ENCODE measurements around the gene AARSD1. TPM values are rescaled to one million over a fixed set of nuclear protein-coding genes. Genes with fewer than 3 reads are reported as not detected.

AARSD1 gene
- total and polyA plus RNA-seq, 2 donors (not counting 1 experiment from before 2014, with no cell fraction given) = 17.7 to 37.3 TPM

DNA sequence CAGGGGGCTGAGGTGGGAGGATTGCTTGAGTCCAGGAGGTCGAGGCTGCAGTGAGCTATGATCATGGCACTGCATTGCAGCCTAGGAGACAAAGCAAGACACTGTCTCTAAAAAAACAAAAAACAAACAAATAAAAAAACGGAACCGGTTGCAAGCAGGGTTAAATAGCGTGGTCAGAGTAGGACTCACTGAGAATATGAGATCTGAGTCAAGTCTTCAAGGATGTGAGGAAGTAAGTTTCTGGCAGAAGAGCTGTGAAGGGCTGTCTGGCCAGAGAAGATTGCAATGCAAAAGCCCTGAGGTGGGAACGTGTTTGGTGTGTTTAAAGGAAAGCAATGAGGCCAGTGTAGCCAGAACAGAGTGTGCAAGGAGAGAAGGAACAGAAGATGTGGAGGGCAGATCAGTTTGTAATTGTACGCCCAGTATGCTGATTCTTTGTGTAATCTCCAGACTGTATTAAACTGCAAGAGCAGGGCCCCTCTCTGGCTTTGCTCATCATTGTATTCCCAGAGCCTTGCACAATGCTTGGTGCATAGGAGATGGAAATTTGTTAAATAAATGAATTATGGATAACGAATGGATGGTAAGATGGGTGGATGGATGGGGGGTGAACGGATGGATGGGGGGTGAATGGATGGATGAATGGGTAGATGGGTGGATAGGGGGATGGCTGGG lies 57.3 kb downstream of the AARSD1 start:
- Histone ChIP-seq H4K20me1 (ENCODE audit: control insufficient read depth, extremely low read depth, insufficient read depth, low read length) (no peaks in the 10 kb centered on the region), H3K4me1 (ENCODE audit: control insufficient read depth, extremely low read depth, insufficient read depth, low read length) (no peaks in the 10 kb centered on the region), H3K27ac (ENCODE audit: insufficient read depth, low read length) (no peak overlapping the region), H3K4me3 (replicated peaks in 1 of 4; ENCODE audit: control extremely low read depth in 1 of 4, insufficient read depth in 1 of 4, low read depth in 3 of 4, low read length in 4 of 4) (no peak overlapping the region), H3K9me3 (ENCODE audit: control insufficient read depth, insufficient read depth, low read depth, low read length) (no peaks in the 10 kb centered on the region), H3K4me2 (ENCODE audit: extremely low read depth, insufficient read depth, low read length) (no peak overlapping the region), H3K9ac (ENCODE audit: insufficient read depth, low read length) (no peak overlapping the region), H3K27me3 (ENCODE audit: control insufficient read depth, insufficient read depth, low read length) (peaks cover 6% of the 10 kb centered on the region), H2AFZ (ENCODE audit: low read length) (no peak overlapping the region), H3K79me2 (ENCODE audit: control insufficient read depth, insufficient read depth, low read length) (no peaks in the 10 kb centered on the region), H3K36me3 (ENCODE audit: control insufficient read depth, insufficient read depth, low read length) (no peaks in the 10 kb centered on the region)
- no peak for TF ChIP-seq EZH2 (IDR thresholded peaks at IDR 0.05; ENCODE audit: low read length, missing control alignments)
- TF ChIP-seq, protein P1, sequence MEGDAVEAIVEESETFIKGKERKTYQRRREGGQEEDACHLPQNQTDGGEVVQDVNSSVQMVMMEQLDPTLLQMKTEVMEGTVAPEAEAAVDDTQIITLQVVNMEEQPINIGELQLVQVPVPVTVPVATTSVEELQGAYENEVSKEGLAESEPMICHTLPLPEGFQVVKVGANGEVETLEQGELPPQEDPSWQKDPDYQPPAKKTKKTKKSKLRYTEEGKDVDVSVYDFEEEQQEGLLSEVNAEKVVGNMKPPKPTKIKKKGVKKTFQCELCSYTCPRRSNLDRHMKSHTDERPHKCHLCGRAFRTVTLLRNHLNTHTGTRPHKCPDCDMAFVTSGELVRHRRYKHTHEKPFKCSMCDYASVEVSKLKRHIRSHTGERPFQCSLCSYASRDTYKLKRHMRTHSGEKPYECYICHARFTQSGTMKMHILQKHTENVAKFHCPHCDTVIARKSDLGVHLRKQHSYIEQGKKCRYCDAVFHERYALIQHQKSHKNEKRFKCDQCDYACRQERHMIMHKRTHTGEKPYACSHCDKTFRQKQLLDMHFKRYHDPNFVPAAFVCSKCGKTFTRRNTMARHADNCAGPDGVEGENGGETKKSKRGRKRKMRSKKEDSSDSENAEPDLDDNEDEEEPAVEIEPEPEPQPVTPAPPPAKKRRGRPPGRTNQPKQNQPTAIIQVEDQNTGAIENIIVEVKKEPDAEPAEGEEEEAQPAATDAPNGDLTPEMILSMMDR (conservative IDR thresholded peaks at IDR 0.05 in 1 of 2, IDR thresholded peaks at IDR 0.05 in 1 of 2; ENCODE audit: low read depth in 1 of 2, low read length in 2 of 2) = no peak
- no peak for DNase-seq (ENCODE audit: low read depth in 2 of 2)

DNA sequence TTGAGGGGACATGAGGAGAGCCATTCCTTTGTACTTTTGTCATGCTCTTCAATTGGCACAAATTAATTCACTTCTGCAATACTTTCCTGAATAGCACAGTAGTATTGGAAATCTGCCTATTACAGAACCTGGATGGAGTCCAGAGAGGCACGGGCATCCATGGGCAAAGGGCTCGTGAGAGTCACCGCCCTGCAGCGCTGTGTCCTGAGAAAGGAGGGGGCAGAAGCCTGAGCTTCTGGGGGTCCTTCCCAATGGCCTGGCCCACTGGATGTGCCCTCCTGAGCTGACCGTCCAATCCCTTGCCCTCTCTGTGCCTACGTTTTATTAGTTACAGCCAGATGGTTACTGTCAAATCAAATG lies 60.2 kb downstream of the AARSD1 start:
- H3K27me3 ChIP-seq (ENCODE audit: control insufficient read depth, insufficient read depth, low read length) = peaks cover 4% of the 10 kb centered on the region
- no peak overlapping the region for H3K4me2 ChIP-seq (ENCODE audit: extremely low read depth, insufficient read depth, low read length)
- H3K9ac ChIP-seq (ENCODE audit: insufficient read depth, low read length) = no peak overlapping the region
- H2AFZ ChIP-seq (ENCODE audit: low read length) = no peak overlapping the region
- no peaks in the 10 kb centered on the region for H3K9me3 ChIP-seq (ENCODE audit: control insufficient read depth, insufficient read depth, low read depth, low read length)
- TF ChIP-seq, protein P1 (conservative IDR thresholded peaks at IDR 0.05 in 1 of 2, IDR thresholded peaks at IDR 0.05 in 1 of 2; ENCODE audit: low read depth in 1 of 2, low read length in 2 of 2) = no peak
- TF ChIP-seq EZH2 (IDR thresholded peaks at IDR 0.05; ENCODE audit: low read length, missing control alignments) = no peak
- no peak for DNase-seq (ENCODE audit: low read depth in 2 of 2)
- H3K79me2 ChIP-seq (ENCODE audit: control insufficient read depth, insufficient read depth, low read length) = no peaks in the 10 kb centered on the region
- no peak overlapping the region for H3K27ac ChIP-seq (ENCODE audit: insufficient read depth, low read length)
- no peaks in the 10 kb centered on the region for H3K4me1 ChIP-seq (ENCODE audit: control insufficient read depth, extremely low read depth, insufficient read depth, low read length)
- no peak overlapping the region for H3K4me3 ChIP-seq (replicated peaks in 1 of 4; ENCODE audit: control extremely low read depth in 1 of 4, insufficient read depth in 1 of 4, low read depth in 3 of 4, low read length in 4 of 4)
- H4K20me1 ChIP-seq (ENCODE audit: control insufficient read depth, extremely low read depth, insufficient read depth, low read length) = no peaks in the 10 kb centered on the region
- H3K36me3 ChIP-seq (ENCODE audit: control insufficient read depth, insufficient read depth, low read length) = no peaks in the 10 kb centered on the region

DNA sequence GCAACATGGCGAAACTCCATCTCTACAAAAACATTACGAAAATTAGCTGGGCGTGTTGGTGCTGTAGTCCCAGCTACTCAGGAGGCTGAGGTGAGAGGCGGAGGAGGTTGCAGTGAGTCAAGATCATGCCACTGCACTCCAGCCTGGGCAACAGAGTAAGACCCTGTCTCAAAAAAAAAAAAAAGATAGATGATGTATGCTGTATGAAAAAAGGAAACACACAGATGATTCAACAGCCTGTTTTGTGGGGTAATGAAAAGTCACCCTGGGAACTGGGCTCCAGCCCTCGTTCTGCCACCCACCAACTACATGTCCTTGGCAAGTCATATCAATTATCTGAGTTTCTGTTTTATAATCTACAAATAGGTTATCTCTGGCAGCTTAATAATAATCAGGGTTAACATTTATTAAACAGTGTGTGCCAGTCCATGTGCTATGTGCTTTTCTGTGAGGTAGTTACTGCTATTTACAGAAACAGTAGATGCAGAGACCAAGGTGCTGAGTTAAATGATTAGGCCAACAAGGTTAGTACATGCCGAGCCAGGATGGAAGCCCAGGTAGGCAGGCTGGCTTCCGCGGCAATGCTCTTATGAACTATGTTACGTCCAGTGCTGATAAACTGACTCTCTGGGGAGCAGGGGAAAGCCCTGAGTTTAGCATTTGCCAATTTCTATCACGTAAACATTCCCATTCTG lies 62.6 kb downstream of the AARSD1 start:
- Histone ChIP-seq H3K27me3 (ENCODE audit: control insufficient read depth, insufficient read depth, low read length) (peaks cover 4% of the 10 kb centered on the region), H3K9me3 (ENCODE audit: control insufficient read depth, insufficient read depth, low read depth, low read length) (no peaks in the 10 kb centered on the region)
- no peak for DNase-seq (ENCODE audit: low read depth in 2 of 2)

More for the DNA sequence above, 62.6 kb downstream of the AARSD1 start:
- Histone ChIP-seq H3K4me1 (ENCODE audit: control insufficient read depth, extremely low read depth, insufficient read depth, low read length) (no peaks in the 10 kb centered on the region), H2AFZ (ENCODE audit: low read length) (no peak overlapping the region), H3K9ac (ENCODE audit: insufficient read depth, low read length) (no peak overlapping the region), H4K20me1 (ENCODE audit: control insufficient read depth, extremely low read depth, insufficient read depth, low read length) (no peaks in the 10 kb centered on the region), H3K4me3 (replicated peaks in 1 of 4; ENCODE audit: control extremely low read depth in 1 of 4, insufficient read depth in 1 of 4, low read depth in 3 of 4, low read length in 4 of 4) (no peak overlapping the region), H3K36me3 (ENCODE audit: control insufficient read depth, insufficient read depth, low read length) (no peaks in the 10 kb centered on the region), H3K4me2 (ENCODE audit: extremely low read depth, insufficient read depth, low read length) (no peak overlapping the region), H3K79me2 (ENCODE audit: control insufficient read depth, insufficient read depth, low read length) (no peaks in the 10 kb centered on the region), H3K27ac (ENCODE audit: insufficient read depth, low read length) (no peak overlapping the region)
- no peak for TF ChIP-seq EZH2 (IDR thresholded peaks at IDR 0.05; ENCODE audit: low read length, missing control alignments)

Other genes starting within 250 kb of the AARSD1 start
- gene EZH1, start 219.4 kb downstream of the AARSD1 start, total RNA-seq = 16.4 and 28.6 TPM in 2 replicates
- gene EZH1, start 219.4 kb downstream of the AARSD1 start, polyA plus RNA-seq = 23.6 and 31.9 TPM in 2 replicates
- 0.17 and 0.26 TPM in 2 replicates for gene RAMP2, start 203.2 kb downstream of the AARSD1 start, total RNA-seq
- gene RAMP2, start 203.2 kb downstream of the AARSD1 start, polyA plus RNA-seq = 0.17 and 0.45 TPM in 2 replicates
- 43.6 and 44.7 TPM in 2 replicates for gene VPS25, start 191.0 kb downstream of the AARSD1 start, total RNA-seq
- 92.7 and 121 TPM in 2 replicates for gene VPS25, start 191.0 kb downstream of the AARSD1 start, polyA plus RNA-seq
- under 0.01 and 0.51 TPM in 2 replicates for gene WNK4, start 183.8 kb downstream of the AARSD1 start, total RNA-seq
- 0.35 and 0.84 TPM in 2 replicates for gene WNK4, start 183.8 kb downstream of the AARSD1 start, polyA plus RNA-seq
- 53.5 and 59.8 TPM in 2 replicates for gene COA3, start 165.8 kb downstream of the AARSD1 start, total RNA-seq
- 80.3 and 97.1 TPM in 2 replicates for gene COA3, start 165.8 kb downstream of the AARSD1 start, polyA plus RNA-seq
- 0.26 and 0.66 TPM in 2 replicates for gene CNTD1, start 165.6 kb downstream of the AARSD1 start, total RNA-seq
- 0.14 TPM in 1 of 2 replicates, not detected in the other for gene CNTD1, start 165.6 kb downstream of the AARSD1 start, polyA plus RNA-seq
- 97.3 and 150 TPM in 2 replicates for gene BECN1, start 140.2 kb downstream of the AARSD1 start, total RNA-seq
- gene BECN1, start 140.2 kb downstream of the AARSD1 start, polyA plus RNA-seq = 87.4 and 90.4 TPM in 2 replicates
- gene PSME3, start 131.1 kb downstream of the AARSD1 start, total RNA-seq = 44.9 and 50.7 TPM in 2 replicates
- 133 and 177 TPM in 2 replicates for gene PSME3, start 131.1 kb downstream of the AARSD1 start, polyA plus RNA-seq
- 0.26 and 0.33 TPM in 2 replicates for gene AOC2, start 119.9 kb downstream of the AARSD1 start, total RNA-seq
- gene AOC2, start 119.9 kb downstream of the AARSD1 start, polyA plus RNA-seq = 0.09 and 0.12 TPM in 2 replicates
- gene AOC3, start 113.3 kb downstream of the AARSD1 start, total RNA-seq = 0.17 and 0.26 TPM in 2 replicates
- 0.23 and 3.5 TPM in 2 replicates for gene AOC3, start 113.3 kb downstream of the AARSD1 start, polyA plus RNA-seq
- gene G6PC1, start 63.7 kb downstream of the AARSD1 start, total RNA-seq = not detected in 2 replicates
- not detected in 2 replicates for gene G6PC1, start 63.7 kb downstream of the AARSD1 start, polyA plus RNA-seq
- 0.17 TPM in 1 of 2 replicates, not detected in the other for gene PTGES3L, start 15.6 kb upstream of the AARSD1 start, total RNA-seq
- gene PTGES3L, start 15.6 kb upstream of the AARSD1 start, polyA plus RNA-seq = 0.24 and 1.7 TPM in 2 replicates
- gene RUNDC1, start 16.1 kb upstream of the AARSD1 start, total RNA-seq = 7.7 and 8.8 TPM in 2 replicates
- 6.3 and 8.0 TPM in 2 replicates for gene RUNDC1, start 16.1 kb upstream of the AARSD1 start, polyA plus RNA-seq
- gene RPL27, start 34.0 kb upstream of the AARSD1 start, total RNA-seq = 902 and 1,145 TPM in 2 replicates
- 3,313 and 3,346 TPM in 2 replicates for gene RPL27, start 34.0 kb upstream of the AARSD1 start, polyA plus RNA-seq
- 31.3 and 34.5 TPM in 2 replicates for gene IFI35, start 42.3 kb upstream of the AARSD1 start, total RNA-seq
- 33.4 and 52.0 TPM in 2 replicates for gene IFI35, start 42.3 kb upstream of the AARSD1 start, polyA plus RNA-seq
- 259 and 297 TPM in 2 replicates for gene VAT1, start 57.9 kb upstream of the AARSD1 start, total RNA-seq
- 234 and 362 TPM in 2 replicates for gene VAT1, start 57.9 kb upstream of the AARSD1 start, polyA plus RNA-seq
- 0.77 and 0.99 TPM in 2 replicates for gene RND2, start 60.8 kb upstream of the AARSD1 start, total RNA-seq
- gene RND2, start 60.8 kb upstream of the AARSD1 start, polyA plus RNA-seq = 0.54 and 0.95 TPM in 2 replicates
- 5.1 and 9.9 TPM in 2 replicates for gene BRCA1, start 160.9 kb upstream of the AARSD1 start, total RNA-seq
- 7.5 and 18.3 TPM in 2 replicates for gene BRCA1, start 160.9 kb upstream of the AARSD1 start, polyA plus RNA-seq
- 93.2 and 134 TPM in 2 replicates for gene NBR1, start 206.8 kb upstream of the AARSD1 start, total RNA-seq
- 82.9 and 91.8 TPM in 2 replicates for gene NBR1, start 206.8 kb upstream of the AARSD1 start, polyA plus RNA-seq
- gene TMEM106A, start 247.4 kb upstream of the AARSD1 start, total RNA-seq = 0.77 and 1.5 TPM in 2 replicates
- gene TMEM106A, start 247.4 kb upstream of the AARSD1 start, polyA plus RNA-seq = 6.7 and 9.3 TPM in 2 replicates

Measured in fibroblast of lung (primary cell).